ENCODE results near the gene SIRPA. TPM values are rescaled to one million over a fixed set of nuclear protein-coding genes. Genes with fewer than 3 reads are reported as not detected.

Gene SIRPA
- total RNA-seq, 2 donors from 2014 or later, result 5.1 to 6.3 TPM

- no peak overlapping the region for H3K4me3 Mint-ChIP-seq
- WGBS, 2 experiments (ENCODE audit: insufficient coverage in 1 of 2, insufficient read length in 1 of 2), result 90 to 94% methylated on average over 12 to 19 of the region's 19 CpGs
- no peak for DNase-seq
- H3K27me3 ChIP-seq (ENCODE audit: control insufficient read depth, insufficient read depth, low read length, poor library complexity, severe bottlenecking), result no peaks in the 10 kb centered on the region
- no peaks in the 10 kb centered on the region for H3K9me3 Mint-ChIP-seq
- H3K9ac ChIP-seq (ENCODE audit: extremely low read depth, low read length, poor library complexity, severe bottlenecking), result no peak overlapping the region
- no peaks in the 10 kb centered on the region for H3K4me1 Mint-ChIP-seq
- TF ChIP-seq, protein P1, sequence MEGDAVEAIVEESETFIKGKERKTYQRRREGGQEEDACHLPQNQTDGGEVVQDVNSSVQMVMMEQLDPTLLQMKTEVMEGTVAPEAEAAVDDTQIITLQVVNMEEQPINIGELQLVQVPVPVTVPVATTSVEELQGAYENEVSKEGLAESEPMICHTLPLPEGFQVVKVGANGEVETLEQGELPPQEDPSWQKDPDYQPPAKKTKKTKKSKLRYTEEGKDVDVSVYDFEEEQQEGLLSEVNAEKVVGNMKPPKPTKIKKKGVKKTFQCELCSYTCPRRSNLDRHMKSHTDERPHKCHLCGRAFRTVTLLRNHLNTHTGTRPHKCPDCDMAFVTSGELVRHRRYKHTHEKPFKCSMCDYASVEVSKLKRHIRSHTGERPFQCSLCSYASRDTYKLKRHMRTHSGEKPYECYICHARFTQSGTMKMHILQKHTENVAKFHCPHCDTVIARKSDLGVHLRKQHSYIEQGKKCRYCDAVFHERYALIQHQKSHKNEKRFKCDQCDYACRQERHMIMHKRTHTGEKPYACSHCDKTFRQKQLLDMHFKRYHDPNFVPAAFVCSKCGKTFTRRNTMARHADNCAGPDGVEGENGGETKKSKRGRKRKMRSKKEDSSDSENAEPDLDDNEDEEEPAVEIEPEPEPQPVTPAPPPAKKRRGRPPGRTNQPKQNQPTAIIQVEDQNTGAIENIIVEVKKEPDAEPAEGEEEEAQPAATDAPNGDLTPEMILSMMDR (conservative IDR thresholded peaks at IDR 0.05), result no peak
- no peak overlapping the region for H3K27ac Mint-ChIP-seq
- H3K4me1 ChIP-seq (ENCODE audit: control insufficient read depth, insufficient read depth, low read length), result no peaks in the 10 kb centered on the region
- H3K27ac ChIP-seq (ENCODE audit: low read depth, low read length), result no peak overlapping the region
- H3K9me3 ChIP-seq (ENCODE audit: control insufficient read depth, low read length), result no peaks in the 10 kb centered on the region
- no peak overlapping the region for H3K4me3 ChIP-seq (ENCODE audit: low read length)
- no peaks in the 10 kb centered on the region for H3K27me3 Mint-ChIP-seq (ENCODE audit: insufficient read depth)
- no peaks in the 10 kb centered on the region for H3K36me3 ChIP-seq (ENCODE audit: control insufficient read depth, insufficient read depth, low read length)
- peaks cover 4% of the 10 kb centered on the region for H3K36me3 Mint-ChIP-seq (ENCODE audit: low read depth)
Measured at GRCh38 chr20:1934721-1935573, 39.7 kb downstream of the SIRPA start.

GRCh38 chr20:1935696-1936366 is 40.6 kb downstream of the SIRPA start:
- Mint-ChIP-seq H3K9me3 (no peaks in the 10 kb centered on the region), H3K4me3 (no peak overlapping the region), H3K27ac (no peak overlapping the region), H3K27me3 (ENCODE audit: insufficient read depth) (no peaks in the 10 kb centered on the region), H3K4me1 (no peaks in the 10 kb centered on the region), H3K36me3 (ENCODE audit: low read depth) (peaks cover 4% of the 10 kb centered on the region)
- no peaks in the 10 kb centered on the region for H3K9me3 ChIP-seq (ENCODE audit: control insufficient read depth, low read length)
- H3K4me3 ChIP-seq (ENCODE audit: low read length), result no peak overlapping the region
- no peak for DNase-seq
- H3K36me3 ChIP-seq (ENCODE audit: control insufficient read depth, insufficient read depth, low read length), result no peaks in the 10 kb centered on the region
- TF ChIP-seq, protein P1 (conservative IDR thresholded peaks at IDR 0.05), result no peak
- H3K27ac ChIP-seq (ENCODE audit: low read depth, low read length), result no peak overlapping the region
- 93 to 94% methylated on average over 11 to 15 of the region's 15 CpGs for WGBS, 2 experiments (ENCODE audit: insufficient coverage in 1 of 2, insufficient read length in 1 of 2)
- H3K9ac ChIP-seq (ENCODE audit: extremely low read depth, low read length, poor library complexity, severe bottlenecking), result no peak overlapping the region
- H3K27me3 ChIP-seq (ENCODE audit: control insufficient read depth, insufficient read depth, low read length, poor library complexity, severe bottlenecking), result no peaks in the 10 kb centered on the region
- no peaks in the 10 kb centered on the region for H3K4me1 ChIP-seq (ENCODE audit: control insufficient read depth, insufficient read depth, low read length)

DNA sequence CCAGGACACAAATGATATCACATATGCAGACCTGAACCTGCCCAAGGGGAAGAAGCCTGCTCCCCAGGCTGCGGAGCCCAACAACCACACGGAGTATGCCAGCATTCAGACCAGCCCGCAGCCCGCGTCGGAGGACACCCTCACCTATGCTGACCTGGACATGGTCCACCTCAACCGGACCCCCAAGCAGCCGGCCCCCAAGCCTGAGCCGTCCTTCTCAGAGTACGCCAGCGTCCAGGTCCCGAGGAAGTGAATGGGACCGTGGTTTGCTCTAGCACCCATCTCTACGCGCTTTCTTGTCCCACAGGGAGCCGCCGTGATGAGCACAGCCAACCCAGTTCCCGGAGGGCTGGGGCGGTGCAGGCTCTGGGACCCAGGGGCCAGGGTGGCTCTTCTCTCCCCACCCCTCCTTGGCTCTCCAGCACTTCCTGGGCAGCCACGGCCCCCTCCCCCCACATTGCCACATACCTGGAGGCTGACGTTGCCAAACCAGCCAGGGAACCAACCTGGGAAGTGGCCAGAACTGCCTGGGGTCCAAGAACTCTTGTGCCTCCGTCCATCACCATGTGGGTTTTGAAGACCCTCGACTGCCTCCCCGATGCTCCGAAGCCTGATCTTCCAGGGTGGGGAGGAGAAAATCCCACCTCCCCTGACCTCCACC is 42.2 kb downstream of the SIRPA start:
- no peak overlapping the region for H3K27ac Mint-ChIP-seq
- Histone ChIP-seq H3K27ac (ENCODE audit: low read depth, low read length) (no peak overlapping the region), H3K9me3 (ENCODE audit: control insufficient read depth, low read length) (no peaks in the 10 kb centered on the region), H3K4me3 (ENCODE audit: low read length) (no peak overlapping the region), H3K4me1 (ENCODE audit: control insufficient read depth, insufficient read depth, low read length) (no peaks in the 10 kb centered on the region), H3K27me3 (ENCODE audit: control insufficient read depth, insufficient read depth, low read length, poor library complexity, severe bottlenecking) (no peaks in the 10 kb centered on the region), H3K9ac (ENCODE audit: extremely low read depth, low read length, poor library complexity, severe bottlenecking) (no peak overlapping the region), H3K36me3 (ENCODE audit: control insufficient read depth, insufficient read depth, low read length) (no peaks in the 10 kb centered on the region)
- no peaks in the 10 kb centered on the region for H3K4me1 Mint-ChIP-seq
- DNase-seq, result no peak
- peaks cover 2% of the 10 kb centered on the region for H3K27me3 Mint-ChIP-seq (ENCODE audit: insufficient read depth)
- 95 to 100% methylated on average over 13 to 23 of the region's 25 CpGs for WGBS, 2 experiments (ENCODE audit: insufficient coverage in 1 of 2, insufficient read length in 1 of 2)
- H3K36me3 Mint-ChIP-seq (ENCODE audit: low read depth), result peaks cover 4% of the 10 kb centered on the region
- no peaks in the 10 kb centered on the region for H3K9me3 Mint-ChIP-seq
- H3K4me3 Mint-ChIP-seq, result no peak overlapping the region
- TF ChIP-seq, protein P1 (conservative IDR thresholded peaks at IDR 0.05), result no peak

Data from endodermal cell (in vitro differentiated cells).